HG02610 (cell line): ENCODE data around the gene MEF2A.

ENCODE experiments used
- ATAC-seq: cut with Tn5 transposase; IDR thresholded peaks from one replicate; pipeline ENCODE4 v1.9.1; 2021; ENCODE audit warnings: mild to moderate bottlenecking, moderate library complexity; ENCODE audit not compliant: unreplicated experiment

Gene MEF2A

DNA sequence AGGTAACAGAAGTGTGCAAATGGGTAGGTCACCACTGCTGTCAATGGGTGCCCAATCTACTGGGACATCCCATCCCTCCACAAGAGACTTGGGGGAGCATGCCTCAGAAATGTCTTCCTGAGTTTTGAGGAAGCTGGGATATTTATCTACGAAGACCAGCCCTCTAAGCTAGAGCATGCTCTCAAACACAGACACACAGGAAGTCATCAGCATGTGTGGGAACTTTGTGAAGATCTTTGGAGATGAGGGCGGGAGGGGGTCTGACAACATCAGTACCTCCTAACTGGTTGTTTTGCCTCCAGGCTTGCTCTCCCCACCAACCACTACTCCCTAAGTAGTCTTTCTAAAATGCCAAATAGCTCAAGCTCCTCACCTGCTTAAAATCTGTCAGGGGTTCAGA lies 3.5 kb upstream of the MEF2A start:
- no peak for ATAC-seq

DNA sequence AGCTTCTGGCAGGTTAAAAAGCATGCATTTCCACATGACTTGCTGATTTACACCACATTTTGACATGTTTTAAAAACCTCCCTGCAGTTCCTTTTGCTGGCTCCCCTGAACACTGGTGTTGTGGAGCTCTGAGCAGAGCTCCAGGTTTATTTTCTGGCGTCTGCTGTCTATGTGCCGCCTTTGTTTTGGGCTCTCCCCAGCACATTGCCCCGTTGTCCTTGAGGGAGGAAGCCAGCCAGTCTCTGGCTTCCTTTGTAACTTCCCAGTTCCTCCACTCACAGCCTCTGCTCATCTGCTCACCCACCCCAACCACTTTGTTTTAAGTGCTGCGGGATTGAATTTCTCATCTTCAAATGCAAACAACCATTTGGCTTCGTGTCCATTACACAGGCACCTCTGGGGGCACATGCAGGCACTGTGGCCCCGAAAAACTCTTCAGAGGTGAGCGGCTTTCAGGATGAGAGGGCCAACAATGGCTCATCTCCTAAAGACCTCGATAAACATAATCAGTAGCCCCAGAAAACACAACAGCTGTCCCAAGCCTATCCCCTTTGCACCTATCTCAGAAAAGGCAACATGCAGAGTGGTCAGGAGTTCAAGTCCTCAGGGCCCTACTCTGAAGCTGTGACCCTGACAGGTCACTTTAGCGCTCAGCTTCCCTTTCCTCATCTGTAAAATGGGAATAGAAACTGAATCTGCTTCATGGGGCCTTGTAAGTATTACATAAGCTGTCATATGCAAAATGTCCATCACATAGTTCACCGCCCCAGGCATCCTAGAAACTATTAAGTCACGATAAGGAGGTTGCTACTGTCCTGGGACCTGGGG lies 1.3 kb upstream of the MEF2A start:
- ATAC-seq, result peak; percentile 23

DNA sequence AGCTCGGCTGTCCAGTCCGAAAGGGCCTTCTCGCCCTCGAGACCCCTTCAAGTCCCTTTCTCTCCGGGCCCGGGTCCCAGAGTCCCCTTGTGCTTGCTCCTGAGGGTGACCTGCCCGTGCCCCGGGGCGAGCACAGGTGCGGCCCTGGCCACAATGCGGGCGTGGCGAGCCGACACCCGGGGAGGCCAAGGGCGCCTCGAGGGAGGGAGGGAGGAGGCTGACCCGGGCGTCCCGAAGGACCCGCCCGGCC lies 810 bp upstream of the MEF2A start:
- no peak for ATAC-seq

DNA sequence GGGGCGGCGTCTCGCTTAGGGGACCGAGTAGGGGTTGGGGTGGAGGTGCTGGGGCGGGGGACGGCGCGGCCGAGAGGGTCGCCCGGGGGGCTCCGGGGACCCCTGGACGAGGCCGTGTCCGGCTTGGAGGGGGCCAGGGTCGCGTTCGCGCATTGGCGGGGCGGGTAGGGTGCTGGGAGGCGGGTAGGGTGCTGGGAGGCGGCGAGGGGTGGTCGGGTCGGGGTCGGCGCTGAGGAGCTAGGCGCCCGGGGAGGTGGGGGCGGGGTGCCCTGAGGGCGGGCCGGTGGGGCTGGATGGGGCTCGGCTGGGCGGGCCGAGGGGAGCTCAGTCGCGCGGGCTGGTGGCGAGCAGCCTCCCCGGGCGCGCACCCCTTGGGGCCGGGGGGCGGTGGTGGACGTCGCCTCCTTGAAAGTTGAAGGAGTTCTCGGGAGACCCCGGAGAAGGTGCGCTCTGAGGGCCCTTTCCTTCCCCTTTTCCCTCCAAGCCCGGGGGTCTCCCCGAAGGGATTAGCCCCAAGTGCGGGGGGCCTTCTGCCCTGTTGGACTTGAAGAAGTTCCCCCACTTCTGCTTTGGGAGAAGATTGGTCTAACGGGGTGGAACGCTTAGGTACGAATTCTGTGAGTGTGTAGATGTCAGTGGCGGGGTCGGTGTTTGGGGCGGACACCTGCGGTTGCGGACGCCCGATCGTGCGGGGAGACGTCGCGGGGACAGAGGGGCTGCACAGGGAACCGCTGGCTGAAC lies 543 bp downstream of the MEF2A start:
- ATAC-seq, result no peak

DNA sequence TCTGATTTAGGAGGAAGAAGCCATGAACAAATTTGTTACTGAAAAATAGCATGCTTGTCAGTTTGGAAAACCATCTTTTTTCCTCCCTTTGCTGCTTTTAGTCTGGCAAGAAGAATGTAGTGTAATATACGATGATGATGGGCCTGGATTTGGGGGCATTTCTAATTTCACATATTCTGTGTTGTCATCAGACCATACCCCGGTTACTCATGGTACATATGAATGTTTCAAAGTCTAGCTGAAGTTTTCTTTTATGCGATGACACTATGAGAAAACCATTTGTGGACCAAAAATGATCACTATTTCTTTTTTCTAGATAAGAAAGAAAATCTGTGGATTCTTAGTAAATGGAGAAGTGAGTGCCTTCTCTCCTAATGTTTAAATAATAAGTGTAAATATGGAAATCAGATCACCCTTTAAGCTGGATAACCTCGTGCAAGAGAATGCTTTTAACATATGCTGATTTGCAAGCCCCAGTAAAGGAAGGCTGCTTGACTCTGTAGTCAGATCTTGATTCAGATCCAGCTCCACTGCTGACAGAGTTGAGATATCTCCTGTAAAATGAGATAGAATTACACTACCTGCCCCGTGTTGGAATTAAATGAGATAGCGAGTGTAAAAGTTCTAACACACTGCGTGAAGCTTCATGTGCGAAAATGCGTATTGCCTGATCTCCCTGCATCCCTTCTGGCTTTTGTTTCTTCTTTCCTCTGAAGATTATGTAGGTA lies 3.0 kb downstream of the MEF2A start:
- ATAC-seq, result no peak

DNA sequence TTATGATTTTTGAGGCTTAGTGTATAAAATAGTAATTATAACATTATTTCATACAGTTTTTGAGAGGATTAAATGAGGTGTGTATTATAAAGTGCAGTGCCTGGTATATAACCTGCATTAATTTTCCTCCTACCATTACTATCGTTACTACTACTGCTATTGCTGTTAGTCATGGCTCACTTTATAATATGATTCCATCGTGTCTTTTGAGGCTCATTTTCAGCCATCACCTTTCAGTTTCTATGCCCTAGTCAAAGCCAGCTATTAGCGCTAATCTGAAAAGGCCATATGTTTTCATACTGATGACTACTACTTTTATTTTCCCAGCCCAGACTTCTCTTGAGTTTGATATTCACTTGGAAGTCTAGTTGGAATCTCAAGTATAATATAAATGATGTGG lies 5.5 kb downstream of the MEF2A start:
- no peak for ATAC-seq

DNA sequence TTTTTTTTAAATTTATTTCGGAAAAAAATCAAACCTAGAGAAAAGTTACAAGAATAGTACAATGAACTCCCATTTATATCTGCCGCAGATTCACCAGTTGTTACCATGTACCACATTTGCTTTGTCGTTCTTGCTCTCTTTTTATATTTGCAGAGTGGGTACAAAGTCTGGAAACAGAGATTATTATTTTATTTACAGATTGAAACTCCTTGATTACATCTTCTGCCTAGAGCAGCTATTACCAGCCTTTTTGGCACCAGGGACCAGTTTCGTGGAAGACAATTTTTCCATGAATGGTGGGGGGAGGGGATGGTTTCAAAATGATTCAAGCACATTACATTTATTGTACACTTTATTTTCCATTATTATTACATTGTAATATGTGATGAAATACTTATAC lies 8.3 kb downstream of the MEF2A start:
- ATAC-seq, result no peak

DNA sequence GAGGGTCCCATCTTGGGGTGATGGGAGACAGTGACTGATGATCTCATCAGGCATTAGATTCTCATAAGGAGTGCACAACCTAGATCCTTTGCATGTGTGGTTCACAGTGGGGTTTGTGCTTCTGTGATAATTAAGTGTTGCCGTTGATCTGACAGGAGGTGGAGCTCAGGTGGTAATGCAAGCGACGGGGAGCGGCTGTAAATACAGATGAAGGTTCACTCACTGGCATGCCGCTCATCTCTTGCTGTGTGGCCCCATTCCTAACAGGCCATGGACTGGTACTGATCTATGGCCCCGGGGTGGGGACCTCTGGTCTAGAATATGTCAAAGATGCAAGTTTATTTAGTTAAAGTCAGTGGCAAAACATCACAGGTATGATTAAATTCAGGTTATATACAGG lies 8.7 kb downstream of the MEF2A start:
- ATAC-seq, result no peak

DNA sequence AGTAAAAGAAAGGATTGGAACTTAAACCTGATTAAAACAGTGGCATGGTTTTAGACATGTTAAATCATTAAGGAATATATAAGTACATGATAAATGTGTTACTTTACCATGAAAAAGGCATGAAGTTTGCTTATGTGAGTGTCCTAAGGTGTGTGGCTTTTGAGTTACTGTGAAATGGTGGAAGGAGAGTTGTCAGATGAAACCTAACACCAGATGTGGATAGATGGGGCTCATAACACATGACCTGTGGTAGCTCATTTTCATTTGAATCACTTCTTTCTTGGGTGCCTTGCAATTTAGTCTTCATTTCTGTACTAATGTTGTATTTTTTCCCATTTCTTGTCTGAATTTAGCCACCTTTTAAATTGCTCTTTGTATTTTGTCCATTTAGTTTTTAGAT lies 13.0 kb downstream of the MEF2A start:
- peak; percentile 38 for ATAC-seq

DNA sequence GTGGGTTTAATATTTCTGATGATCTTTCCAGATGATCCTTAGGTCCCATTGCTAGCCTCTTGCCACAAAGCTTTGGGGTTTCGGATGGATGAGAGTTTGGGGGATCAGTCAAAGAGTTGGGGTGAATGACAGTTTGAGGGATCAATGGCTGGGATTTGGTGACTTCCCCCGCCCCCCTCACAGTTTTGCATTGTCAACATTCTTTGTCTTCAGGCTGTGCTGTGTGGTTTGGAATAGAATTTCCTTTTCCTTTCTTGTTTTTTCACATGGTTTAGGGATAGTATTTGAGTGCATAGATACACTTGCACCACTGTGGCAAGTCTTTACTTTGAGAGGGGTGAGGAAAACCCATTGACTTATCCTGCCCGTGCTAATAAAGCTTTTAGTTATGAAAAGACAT lies 14.3 kb downstream of the MEF2A start:
- no peak for ATAC-seq

DNA sequence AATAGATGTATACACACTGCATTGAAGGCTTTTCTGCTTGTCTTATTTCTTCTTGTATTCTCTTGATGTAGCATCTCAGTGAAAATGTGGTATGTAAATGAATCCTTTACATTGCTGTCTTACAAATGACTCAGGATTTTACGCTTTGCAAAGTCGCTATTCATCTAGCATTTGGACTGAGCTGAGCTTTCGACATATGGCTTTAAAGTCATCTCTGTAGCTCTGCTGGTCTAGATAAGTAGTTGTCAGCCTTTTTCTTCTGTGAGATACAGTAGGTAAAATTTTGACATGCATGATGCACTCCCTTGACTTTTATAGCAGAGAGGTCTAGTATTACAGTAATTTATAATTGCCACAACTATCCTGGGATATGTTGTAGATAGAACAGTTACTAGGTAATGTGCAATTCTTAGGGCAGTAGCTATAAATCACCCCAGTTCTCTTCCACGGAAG lies 16.8 kb downstream of the MEF2A start:
- ATAC-seq, result no peak

DNA sequence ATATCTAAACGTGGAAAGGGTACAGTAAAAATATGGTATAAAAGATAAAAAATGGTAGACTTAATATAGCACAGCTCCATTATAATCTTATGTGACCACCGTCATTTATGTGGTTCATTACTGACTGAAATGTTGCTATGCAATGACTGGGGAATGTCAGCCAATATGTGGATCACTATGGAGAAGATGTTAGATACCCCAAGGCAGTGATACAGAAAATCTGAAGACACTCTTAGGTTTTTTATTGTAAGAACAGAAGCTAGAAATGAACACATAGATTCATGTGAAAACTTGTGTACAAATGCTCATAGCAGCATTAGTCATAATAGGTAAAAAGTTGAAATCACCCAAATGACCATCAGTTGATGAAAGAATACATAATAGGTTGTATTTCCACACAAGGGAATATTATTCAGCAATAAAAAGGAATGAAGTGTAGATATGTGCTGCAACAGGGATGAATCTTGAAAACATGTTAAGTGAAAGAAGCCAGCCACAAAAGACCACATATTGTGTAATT lies 18.4 kb downstream of the MEF2A start:
- ATAC-seq, result no peak

DNA sequence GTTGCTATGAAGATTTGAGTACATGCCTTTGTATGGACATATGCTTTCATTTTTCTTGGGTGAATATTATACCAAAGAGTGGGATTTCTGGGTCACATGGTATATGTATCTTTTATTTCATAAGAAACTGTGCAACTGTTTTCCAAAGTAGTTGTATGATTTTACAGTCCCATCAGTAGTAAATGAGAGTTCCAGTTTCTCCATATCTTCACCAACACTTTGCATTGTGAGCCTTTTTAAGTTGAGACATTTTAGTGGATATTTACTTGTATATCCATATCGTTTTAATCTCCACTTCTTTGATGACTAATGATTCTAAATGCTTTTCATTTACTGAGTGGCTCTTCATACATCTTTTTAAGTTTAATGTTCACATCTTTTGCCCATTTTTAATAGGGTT lies 20.3 kb downstream of the MEF2A start:
- no peak for ATAC-seq

DNA sequence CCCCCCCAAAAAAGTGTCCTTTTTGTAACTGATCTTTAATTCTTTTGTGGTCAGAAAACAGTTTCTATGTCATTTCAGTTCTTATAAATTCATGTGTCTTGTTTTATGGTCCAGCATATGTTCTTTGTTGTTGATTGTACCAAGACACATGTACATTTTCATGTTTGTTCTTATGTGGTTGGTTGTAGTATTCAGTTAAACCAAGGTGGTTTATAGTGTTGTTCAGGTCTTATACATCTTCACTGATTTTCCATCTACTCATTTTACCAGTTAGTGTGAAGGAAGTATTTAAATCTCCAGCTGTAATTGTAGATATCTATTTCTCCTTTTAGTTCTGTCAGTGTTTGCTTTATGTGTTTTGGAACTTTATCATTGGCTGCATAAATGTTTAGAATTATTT lies 24.0 kb downstream of the MEF2A start:
- ATAC-seq, result no peak

DNA sequence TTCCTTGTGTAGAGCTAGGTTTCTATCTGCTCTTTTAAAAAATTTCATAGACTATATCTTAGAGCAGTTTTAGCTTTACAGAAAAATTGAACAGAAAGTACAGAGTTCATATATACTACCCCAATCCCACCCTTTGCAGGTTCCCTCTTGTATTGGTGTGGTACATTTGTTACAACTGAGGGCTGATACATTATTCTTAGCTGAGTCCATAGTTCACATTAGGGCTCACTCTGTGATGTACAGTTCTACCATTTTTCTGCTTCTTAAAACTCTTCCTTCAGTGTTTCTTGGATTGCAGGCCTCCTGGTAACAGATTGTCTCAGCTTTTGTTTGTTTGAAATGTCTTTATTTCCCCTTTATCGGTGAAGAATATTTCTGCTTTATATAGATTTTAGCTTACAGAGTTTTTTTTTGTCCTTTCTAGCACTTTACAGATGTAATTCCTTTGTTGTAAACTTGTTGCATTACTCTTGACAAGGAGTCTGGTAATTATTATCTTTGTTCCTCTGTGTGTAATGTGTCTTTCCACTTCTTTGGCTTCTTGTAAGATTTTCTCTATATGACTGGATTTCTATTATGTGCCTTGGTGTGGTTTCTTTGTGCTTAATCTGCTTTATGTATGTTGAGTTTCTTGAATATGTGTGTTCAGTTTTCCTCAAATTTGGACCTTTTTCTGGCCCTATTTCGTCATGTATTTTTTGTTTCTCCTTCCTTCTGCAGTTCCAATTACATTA lies 25.3 kb downstream of the MEF2A start:
- ATAC-seq, result no peak

DNA sequence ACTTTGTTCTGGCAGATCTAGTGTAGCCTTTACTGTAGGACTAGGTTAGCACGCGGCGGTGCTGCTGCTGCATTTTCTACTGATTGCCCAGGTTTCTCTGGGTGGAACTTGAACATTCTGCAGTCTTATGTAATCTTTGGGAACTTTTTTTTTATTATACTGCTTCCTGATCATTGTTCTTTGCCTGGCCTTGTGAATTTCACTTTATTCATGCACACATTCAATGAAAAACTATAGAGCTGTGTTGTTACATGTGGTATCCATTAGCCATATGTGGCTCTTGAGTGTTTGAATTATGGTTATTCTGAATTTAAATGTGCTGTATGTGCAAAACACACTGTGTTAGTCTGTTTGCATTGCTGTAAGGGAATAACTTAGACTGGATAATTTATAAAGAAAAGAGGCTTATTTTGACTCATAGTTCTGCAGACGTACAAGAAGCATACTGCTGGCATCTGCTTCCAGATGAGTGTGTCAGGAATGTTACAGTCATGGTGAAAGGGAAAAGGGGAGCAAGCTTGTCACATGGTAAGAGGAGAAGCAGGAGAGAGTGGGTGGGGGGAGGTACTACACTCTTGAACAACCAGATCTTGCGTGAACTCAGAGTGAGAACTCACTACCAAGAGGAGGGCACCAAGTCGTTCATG lies 26.5 kb downstream of the MEF2A start:
- no peak for ATAC-seq

DNA sequence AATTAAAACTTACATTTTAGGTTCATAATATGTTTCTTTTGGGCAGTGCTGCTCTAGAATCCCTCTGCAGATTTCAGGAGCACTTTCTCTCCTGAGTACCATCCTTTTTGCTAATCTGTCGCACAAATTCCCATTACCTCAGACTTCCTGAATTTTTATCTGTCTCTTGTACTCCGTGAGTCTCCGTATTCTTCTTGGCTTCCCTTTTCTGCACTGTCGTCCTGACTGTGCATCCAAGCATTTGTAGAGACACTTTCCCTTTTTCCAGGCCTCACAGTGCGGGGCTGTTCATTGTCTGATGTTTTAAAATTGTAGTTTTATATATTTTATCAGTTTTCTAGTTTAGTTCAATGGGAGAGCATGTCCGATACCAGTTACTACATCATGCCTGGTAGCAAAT lies 27.3 kb downstream of the MEF2A start:
- ATAC-seq, result no peak

DNA sequence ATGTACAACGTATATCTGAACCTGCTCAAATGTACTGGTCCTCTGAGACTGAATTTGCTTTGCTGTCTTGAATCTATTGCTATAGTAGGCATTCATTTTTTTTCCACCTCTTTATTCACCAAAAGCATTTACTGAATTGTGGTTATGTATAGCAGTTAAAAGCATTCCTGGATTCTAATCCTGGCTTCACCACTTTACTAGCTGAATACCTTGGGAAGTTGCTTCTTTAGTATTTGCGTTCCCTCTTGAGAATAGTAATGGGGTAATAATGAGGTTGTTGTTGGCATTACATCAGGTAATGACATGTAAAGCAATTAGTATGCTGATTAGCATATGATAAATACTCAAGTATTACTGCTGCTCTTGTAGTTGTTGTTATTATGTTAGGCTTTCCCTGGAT lies 29.1 kb downstream of the MEF2A start:
- ATAC-seq, result no peak

DNA sequence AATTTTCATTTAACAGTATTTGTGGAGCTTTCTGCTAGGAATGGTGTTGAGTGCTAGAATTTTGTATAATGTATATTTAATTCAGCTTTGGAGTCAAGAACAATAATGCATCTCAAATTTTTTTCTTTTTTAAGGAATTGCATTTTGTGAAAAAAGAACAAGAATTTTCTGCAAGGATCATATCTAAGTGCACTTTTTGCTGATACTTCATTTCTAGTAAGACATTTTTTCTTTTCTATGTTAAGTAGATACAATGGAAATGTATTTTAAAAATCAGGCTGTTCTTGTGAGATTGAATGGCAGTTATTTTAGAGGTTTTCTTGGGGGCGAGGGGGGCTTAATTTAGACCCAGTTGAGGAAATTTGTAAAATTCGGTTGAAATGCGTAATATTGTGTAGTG lies 32.5 kb downstream of the MEF2A start:
- no peak for ATAC-seq

DNA sequence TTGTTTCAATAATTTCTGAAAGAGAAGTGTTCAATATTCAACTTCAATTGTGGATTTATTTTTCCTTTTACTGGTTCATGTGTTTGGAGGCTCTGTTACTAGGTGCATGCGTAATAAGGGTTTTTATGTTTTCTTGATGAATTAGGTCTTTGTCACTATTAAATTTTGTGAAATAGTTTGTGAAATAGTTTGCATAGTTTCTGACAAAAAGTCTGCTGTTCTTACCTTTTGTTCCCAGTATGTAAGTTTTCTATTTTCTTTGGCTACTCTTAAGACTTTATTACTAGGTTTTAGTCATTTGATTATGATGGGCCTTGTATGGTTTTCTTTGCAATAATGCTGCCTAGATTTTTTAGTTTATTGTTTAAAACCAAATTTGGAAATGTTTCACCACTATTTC lies 38.0 kb downstream of the MEF2A start:
- ATAC-seq, result no peak

DNA sequence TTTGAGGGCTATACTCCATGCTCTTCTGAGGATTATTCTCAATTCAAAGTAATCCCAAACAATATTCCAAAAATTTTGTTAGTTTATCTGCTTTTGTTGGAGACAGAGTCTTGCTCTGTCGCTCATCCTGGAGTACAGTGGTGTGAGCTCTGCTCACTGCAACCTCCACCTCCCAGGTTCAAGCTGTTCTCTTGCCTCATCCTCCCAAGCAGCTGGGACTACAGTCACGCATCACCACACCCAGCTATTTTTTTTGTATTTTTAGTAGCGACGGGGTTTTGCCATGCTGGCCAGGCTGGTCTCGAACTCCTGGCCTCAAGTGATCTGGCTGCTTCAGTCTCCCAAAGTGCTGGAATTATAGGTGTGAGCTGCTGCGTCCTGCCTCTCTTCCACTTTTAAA lies 39.1 kb downstream of the MEF2A start:
- ATAC-seq, result no peak
